Stimulated activated CD4-positive, alpha-beta T cell treated with anti-CD3 and anti-CD28 coated beads, TNF-alpha, amount 100 ng/mL, for 48 hours (primary cell): ENCODE data around the gene HEPACAM.
"Not testable (repeated sequence)": the region's sequence is repeated elsewhere in the genome, so short reads cannot be mapped to it uniquely, and the experiment has no call there.

Experiments
- DNase-seq, 3 donors: peaks; one replicate each; pipeline ENCODE4 v3.0.0-alpha.2; 2020; ENCODE audit warnings: low read depth in 3 of 3

HEPACAM gene, protein sequence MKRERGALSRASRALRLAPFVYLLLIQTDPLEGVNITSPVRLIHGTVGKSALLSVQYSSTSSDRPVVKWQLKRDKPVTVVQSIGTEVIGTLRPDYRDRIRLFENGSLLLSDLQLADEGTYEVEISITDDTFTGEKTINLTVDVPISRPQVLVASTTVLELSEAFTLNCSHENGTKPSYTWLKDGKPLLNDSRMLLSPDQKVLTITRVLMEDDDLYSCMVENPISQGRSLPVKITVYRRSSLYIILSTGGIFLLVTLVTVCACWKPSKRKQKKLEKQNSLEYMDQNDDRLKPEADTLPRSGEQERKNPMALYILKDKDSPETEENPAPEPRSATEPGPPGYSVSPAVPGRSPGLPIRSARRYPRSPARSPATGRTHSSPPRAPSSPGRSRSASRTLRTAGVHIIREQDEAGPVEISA

DNA sequence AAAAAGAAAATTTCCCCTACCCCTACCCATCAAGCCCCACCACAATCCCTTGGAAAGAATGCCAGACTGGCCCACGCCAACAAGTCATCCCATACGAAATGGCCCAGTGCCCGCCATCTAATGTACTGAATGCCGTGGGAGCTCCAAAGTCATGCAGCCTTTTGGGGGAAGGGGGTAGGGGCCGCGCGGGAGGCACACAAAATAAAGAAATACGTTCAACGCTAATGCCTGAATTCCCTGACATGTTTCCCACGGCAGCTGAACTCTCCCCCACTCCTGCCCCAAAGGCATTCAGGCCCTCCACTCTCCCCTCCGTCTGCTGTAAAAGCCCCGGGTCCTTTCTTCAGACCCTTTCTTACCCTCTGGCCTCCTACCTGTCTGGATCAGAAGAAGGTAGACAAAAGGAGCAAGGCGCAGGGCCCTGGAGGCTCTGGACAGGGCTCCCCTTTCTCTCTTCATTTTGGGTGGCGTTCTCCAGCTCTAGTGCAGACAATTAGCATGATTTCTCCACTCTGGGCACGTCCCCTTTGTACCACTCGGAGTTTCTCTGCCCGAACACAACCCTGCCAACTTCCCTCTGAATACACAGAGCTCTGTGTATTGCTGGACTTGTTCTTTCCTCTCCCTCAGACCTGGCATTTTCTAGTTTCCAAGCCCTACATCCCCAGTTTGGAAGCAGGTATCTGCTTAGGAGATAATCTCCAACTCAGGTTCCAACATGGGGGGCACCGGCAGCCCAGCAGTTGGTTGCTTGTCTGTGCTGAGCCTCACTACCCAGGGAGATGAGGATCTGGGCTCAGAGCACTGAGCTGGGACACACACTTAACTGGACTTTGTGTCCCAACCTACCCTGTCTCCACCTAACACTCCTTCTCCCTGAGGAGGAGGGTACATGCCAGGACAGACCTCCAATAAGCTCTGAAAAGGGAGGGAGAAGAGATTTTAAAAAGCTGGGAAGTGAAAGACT, at the start of gene HEPACAM:
Gene HEPACAM, minus strand, starts transcription at position 500 of the 967 bp plus-strand sequence. Its CDS starts 41 bp downstream, at position 459.
- DNase-seq, result no peak

GRCh38 chr11:124984512-124984854, 48.6 kb upstream of the HEPACAM start:
- DNase-seq, result no peak

GRCh38 chr11:124983674-124984511, 48.0 kb upstream of the HEPACAM start:
- no peak for DNase-seq

GRCh38 chr11:124982043-124982442, 46.2 kb upstream of the HEPACAM start:
- DNase-seq, result no peak

GRCh38 chr11:124978316-124978715, 42.5 kb upstream of the HEPACAM start:
- no peak for DNase-seq

- DNase-seq, result no peak
Measured at GRCh38 chr11:124977006-124977405, 41.2 kb upstream of the HEPACAM start.

- DNase-seq, result no peak
Measured at GRCh38 chr11:124976531-124976930, 40.7 kb upstream of the HEPACAM start.

GRCh38 chr11:124971810-124972209, 36.0 kb upstream of the HEPACAM start:
- DNase-seq, result no peak

GRCh38 chr11:124970925-124971324, 35.1 kb upstream of the HEPACAM start:
- no peak for DNase-seq

- not testable (repeated sequence) for DNase-seq
Measured at GRCh38 chr11:124968197-124968596, 32.4 kb upstream of the HEPACAM start.

- DNase-seq, result no peak
Measured at GRCh38 chr11:124961972-124962609, 26.2 kb upstream of the HEPACAM start.

DNA sequence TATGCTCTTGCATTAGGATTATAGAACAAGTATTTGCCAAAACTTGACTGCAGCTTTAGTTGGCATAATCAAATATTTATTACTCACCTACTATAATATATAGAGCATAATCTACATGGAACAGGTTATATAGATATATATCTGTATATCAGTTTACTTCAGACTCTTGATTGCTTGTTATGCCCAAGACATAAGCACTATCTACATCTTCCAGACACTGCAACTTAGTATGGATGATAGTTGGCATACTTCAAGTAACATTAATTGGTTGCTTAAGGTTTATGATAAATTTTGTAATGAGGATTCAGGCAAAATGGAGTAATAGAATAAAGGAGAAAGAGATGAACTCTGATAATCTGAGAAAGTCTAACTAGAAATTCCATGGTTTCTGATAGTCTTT, 19.2 kb upstream of the HEPACAM start:
- DNase-seq, result no peak

DNA sequence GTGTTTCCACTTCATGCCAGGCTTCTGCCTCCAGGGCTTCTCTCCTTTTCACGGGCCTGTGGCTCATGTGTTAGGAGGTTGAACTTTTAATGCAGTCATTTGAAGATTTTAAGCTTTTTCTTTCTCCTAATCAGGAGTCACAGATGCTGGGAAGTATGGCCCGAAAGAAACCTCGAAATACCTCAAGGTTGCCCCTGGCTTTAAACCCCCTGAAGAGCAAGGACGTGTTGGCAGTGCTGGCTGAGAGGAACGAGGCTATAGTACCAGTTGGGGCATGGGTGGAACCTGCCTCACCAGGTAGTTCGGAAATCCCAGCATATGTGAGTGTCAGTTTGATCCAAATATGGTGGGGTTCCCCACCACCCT, 18.7 kb upstream of the HEPACAM start:
- DNase-seq, result no peak

- DNase-seq, result peak; percentile 89 to 95 (median 90)
Measured at GRCh38 chr11:124953753-124954589, 18.1 kb upstream of the HEPACAM start, which contains the start of gene CCDC15. Gene CCDC15, plus strand, starts transcription at chr11:124954202. Its CDS starts 531 bp downstream, at chr11:124954733.

- no peak for DNase-seq
Measured at GRCh38 chr11:124951341-124951740, 15.5 kb upstream of the HEPACAM start.

DNA sequence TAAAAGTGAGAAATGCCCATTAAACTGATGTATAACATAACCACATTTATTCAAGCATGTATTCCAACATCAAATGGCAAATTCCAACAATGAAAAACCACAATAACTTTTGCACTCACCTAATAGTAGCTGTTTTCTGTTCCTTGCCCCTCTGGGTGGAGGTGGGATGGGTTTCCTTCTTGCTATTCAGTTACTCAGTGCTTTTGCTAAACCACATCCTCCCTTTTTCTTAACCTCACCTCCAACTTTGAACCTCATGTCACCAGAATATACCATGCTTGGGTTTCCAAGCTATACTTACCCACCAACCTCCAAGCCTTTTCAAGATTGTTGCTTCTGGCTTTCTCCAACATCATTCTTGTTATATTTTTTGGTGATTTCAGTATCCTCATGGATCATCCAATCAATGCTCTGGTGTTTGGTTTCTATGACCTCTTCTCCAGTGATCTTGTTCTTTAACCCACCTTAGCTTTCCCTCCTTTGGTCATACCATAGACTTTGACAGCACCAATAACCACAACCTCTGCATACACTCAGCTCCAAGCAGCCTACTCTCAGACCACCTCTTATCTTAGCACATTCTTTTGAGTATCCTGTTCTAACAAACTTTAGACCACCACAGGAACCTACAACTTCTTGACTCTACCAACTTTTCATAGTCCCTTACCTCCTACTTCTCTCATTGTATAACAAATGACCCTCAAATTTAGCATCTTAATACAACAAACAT, 14.9 kb upstream of the HEPACAM start:
- DNase-seq, result no peak

- no peak for DNase-seq
Measured at GRCh38 chr11:124946735-124947141, 10.9 kb upstream of the HEPACAM start.

GRCh38 chr11:124945826-124946225, 10.0 kb upstream of the HEPACAM start:
- DNase-seq, result no peak

DNA sequence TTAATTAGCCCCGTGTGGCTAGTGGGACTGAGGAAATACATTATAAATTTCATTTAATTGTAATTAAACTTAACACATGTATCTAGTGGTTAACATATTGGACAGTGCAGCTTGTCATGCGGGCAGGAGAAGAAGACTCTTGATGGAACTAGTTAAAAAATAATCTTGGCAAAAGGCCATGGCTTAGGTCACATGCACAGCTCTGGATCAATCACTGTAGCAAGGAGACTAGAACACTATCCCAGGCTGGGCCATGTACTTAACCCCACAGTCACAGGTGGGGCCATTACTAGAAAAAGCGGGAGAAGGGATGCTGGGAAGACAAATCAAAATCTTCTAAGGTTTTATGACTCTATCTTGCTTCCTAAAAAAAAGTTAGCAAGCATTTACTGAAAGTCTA, 8.7 kb upstream of the HEPACAM start:
- no peak for DNase-seq

DNA sequence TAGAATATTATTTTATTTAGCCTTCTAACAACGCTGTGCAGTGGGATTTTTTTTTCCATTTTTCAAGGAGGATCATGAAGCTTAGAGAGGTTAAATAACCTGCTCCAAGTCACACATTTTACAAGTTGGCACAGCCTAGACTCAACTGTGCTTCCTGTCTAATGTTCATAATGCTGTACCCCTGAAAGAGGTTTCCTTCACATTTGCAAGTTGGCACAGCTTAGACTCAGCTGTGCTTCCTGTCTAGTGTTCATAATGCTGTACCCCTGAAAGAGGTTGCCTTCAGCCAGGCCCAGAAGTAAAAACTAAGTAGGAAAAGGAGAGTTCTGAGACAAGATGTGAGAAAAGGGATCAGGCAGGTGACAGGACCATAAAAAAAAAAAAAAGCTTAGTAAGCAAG, 7.9 kb upstream of the HEPACAM start:
- DNase-seq, result no peak
